GM21723 (cell line): ENCODE data around the gene SEPTIN5.

Source experiments
- ATAC-seq: cut with Tn5 transposase; IDR thresholded peaks from one replicate; pipeline ENCODE4 v1.9.1; 2021; ENCODE audit warnings: mild to moderate bottlenecking, moderate library complexity; ENCODE audit not compliant: unreplicated experiment

The SEPTIN5 gene

DNA sequence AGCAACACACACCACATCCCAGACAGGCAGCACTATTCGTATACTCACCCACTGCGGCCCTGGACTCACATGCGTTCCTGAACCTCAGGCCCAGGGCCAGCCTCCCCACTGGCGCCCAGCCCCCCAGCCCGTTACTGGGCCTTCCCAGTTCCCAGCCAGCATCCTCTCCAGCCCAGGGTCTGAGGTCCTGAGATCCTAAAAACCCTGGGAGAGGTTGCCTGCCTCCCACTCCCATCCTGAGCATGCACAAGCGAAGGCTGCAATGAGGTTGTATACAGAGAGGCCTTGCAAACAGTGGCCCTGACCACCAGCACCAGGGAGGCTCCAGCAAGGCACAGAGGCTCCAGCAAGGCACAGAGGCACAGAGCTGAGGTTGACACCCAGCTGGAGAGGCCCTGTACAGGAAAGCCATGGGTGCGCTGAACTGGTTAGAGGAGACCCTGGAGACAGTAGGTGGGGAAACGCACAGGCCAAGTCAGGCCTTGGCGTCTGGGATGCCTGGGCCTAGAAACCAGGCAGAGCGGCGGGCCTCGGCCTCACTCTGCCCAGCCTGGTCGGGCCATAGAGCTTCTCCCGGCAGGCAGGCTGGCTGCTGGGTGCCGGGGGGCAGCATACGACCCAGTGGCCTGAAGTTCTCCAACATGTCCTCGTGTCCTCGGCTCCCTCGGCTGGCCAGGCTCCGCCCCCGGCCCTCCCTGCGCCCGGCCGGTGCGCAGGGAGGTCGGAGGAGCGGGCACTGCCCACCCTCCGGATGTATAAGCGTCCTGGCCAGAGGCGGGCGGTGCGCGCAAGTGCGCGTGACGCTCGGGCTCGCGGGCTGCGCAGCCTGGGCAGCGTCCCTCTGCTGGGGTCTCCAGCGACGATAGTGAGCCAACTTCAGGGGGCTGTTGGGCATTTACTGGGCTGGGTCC, 43.9 kb downstream of the SEPTIN5 start:
- ATAC-seq, result no peak

DNA sequence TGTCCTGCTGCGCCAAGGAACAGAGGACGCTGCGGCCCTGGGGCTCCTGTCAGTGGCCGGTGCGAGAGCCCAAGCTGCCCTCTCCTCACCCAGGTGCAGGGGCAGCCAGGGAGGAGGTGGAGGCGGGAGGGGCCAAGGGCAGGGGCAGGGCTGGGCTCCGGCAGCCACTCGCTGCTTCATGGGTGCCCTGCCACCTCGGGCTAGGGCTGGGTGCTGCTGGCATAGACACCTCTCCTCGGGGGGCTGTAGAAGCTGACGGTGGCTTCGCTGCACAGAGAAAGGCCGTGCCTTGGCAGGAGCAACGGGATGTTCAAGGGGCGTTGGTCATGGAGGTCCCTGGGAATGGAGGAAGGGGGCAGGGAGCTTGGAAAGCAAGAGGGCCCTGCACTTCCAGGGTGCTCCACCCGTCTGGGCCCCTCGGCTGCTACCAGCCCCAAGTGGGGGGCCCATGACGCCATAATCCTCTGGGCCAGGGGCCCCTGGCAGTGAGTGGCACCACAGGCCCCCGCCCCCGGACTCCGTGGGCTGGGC, 44.7 kb downstream of the SEPTIN5 start:
- no peak for ATAC-seq

DNA sequence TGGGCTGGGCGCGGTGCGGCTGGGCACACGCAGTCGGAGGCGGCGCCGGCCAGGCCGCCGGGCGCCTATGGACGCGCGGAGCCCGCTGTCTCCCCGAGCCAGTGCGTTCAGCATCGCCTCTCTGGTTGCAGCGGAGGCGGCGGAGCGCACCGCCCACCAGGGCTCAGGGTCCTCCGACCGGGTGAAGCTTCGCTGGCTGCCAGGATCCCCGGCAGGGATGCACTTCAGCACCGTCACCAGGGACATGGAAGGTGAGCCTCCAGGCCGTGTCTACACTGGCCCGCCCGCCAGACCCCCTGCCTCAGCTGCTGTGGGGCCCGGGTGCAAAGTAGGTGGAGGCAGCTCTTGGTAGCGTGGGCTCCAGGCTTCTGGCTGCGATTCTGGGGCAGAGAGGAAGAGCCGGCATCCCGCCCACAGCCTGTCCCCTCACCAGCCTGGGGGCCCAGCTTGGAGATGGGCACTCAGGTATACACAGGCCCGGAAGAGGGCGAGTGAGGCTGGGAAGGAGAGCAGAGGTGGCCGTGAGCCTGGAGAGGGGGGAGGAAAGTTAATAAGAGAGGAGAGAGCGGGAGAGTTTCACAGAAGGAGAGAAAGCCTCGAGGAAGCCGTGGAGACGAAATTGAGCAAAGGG, 45.2 kb downstream of the SEPTIN5 start:
- ATAC-seq, result no peak

DNA sequence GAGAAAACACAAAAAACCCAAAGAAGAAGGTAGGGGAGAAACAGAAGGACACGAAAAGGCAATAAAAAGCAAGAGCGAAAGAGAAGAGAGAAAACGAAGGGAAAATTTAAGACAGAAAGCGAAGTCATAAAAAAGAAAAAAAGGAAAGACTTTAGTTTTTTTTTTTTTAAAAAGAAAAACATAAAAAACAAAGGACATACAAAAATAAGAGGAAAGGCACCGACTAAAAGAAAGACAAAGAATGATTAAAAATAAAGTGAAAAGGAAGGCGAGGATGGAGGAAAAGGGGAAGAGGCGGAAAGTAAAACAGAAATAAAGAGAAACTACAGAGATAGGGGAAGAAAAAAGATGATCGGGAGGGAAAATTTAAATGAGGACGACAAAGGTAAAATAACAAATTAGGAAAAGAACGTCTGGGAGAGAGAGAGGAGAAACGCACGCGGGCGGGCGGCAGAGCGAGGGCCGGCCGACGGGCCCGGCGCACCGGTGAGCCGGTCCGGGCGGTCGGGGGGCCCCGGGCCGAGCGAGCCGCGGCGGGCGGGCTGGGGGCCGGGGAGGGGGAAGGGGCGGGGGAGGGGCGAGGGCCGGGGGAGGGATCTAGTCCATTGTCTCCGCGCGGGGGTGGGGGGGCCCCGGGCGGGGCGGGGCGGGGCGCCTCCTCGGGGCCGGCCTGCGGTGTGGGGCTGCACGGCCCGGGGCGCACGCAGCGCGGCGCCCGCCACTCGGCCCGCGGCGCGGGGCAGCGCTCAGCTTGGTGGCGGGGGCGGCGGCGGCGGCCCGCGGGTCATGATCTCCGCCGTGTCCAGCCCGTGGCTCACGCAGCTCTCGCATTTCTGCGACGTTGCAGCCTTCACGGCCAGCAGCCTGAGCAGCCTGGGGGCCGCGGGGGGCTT, 46.0 kb downstream of the SEPTIN5 start, which contains the start of gene TBX1:
Gene TBX1, plus strand, starts transcription at position 721 of the 893 bp plus-strand sequence. Its CDS starts 66 bp downstream, at position 787.
- ATAC-seq, result no peak

DNA sequence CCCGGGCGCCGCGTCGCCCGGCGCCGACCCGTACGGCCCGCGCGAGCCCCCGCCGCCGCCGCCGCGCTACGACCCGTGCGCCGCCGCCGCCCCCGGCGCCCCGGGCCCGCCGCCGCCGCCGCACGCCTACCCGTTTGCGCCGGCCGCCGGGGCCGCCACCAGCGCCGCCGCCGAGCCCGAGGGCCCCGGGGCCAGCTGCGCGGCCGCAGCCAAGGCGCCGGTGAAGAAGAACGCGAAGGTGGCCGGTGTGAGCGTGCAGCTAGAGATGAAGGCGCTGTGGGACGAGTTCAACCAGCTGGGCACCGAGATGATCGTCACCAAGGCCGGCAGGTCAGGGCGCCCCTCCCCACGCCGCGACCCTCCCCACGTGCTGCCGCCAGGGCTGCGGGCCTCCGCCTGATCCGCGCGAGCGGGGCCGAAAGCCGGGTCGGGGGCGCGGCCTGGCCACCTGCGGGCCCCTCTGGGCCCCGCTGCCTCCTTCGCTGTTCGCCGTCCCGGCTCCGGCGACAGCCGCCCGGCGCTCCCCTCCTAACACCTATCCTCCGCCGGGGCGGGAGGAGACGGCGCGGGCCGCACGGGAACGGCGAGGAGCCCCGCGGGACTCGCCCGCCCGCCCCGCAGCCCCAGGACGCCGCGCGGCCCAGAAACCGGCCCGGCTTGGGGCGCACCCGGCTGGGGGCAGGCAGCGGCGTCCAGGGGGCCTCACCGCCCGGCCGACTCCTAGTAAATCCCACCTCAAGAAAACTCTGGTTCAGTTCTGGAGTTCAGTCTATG, 46.8 kb downstream of the SEPTIN5 start:
- ATAC-seq, result no peak

DNA sequence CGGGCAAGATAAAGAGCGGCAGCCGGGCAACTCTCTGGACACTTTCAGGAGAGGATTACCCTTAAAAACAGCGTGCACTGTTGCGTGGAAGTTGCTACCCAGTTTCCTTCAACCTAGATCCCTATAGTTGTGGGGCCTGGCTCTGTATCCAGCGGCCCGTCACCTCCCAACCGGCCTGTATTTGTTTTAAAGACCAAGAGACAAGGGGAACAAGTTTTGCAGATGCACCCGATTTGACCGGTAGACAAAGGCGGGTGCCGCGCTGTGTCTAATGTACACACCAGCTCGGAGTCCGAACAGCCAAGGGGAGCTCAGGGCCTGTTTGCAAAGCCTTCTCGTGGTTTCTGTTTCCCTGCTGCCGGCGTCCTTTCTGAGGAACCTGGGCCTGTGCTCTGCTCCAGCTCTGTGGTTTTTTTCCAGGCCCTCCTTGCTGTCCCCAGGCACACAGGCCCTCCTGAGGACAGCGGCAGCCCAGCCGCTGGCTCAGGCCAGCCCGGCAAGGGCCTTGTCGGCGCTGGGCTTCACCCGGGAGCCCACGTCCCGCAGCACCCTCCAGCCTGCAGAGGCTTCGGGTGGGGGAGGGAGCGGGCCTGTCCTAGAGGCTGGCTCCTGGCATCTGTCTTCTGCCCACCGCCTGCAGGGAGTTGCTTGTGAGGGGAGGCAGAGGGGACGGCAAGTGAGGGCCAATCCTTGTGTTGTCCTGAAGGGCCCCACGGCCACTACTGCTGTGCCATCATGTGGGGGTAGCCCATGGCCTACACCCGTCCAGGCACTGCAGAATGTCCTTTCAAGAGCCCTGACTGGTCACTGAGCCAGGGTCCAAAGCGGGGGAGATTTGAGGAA, 47.6 kb downstream of the SEPTIN5 start:
- ATAC-seq, result no peak

DNA sequence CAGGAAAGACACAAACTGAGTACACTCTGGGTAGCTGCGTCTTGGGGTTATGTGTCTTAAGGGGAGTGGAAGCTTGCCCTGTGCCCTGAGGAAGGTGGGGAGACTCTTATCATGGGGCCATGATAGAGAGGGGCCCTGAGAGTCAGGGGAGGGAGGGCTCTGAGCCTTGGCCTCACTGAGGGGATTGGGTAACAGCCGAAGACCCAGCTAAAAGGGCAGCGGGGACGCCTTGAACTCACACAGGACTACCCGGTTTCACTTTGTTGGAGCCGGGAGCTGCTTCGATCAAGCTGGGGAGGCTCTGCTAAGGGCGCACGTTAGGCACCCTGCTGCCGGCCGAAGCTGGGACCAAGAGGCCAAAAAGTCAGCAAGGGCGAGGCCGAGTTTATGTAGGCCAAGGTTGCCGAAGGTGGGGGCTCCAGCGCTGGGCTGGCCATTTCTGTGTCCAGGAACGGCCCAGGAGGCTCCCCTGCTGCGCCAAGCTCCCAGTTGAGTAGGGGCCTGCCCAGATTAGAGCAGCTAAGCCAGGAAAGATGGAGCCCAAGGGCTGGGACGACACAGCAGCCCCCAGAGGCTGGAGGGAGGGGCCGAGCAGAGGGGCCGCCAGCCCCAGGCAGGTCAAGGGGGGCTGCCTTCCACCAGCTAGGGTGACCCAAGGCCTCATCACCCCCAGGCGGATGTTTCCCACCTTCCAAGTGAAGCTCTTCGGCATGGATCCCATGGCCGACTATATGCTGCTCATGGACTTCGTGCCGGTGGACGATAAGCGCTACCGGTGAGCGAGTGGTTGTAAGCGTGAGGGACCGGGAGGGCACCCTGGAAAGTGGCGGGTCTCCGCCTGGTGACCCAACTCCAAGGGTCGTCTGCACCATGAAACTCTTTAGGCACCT, 48.5 kb downstream of the SEPTIN5 start:
- no peak for ATAC-seq

DNA sequence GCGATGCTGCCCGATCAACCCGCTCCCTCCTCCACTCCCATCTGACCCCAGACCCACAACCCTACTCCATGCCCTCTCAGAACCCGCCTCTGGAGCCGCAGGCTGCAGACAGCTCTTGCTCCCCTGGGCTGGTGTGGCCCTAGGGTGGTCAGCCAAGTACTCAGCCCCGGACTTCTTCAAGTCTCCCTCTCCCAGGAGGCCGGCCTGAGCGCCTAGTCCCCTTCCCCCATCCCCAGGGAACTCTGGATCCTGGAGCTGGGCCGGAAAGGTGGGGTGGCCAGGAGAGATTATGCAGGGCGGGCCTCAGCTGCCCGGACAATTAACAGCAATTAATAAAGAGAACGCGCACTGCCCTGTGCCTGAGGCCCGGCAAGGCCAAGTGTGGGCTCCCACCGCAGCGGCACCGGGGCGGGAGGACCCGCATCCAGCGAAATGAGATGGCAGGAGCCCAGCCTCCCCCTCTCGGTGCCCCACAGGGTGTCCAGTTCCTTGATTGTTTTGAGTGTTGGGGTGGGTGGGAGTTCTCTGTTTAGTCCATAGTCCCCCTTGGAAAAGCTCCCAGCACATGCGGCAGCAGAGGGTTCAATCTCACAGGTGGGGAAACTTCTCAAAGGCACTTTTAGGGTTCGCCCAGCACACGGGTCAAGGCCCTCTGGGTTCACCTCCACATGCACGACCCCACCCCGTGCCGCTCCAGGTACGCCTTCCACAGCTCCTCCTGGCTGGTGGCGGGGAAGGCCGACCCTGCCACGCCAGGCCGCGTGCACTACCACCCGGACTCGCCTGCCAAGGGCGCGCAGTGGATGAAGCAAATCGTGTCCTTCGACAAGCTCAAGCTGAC, 49.4 kb downstream of the SEPTIN5 start:
- ATAC-seq, result no peak

DNA sequence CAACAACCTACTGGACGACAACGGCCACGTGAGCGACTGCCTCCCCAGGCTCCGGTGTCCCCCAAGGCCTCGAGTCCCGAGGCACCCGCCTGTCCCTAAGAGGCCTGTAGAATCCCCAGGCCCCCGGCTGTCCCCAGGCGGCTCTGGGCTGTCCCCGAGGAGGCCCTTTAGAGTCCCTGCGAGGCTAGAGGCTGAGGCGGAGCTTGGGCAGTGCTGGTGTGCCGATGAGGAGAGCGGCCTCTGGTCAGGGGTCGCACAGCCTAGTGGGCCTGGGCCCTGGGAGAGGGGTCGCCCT, 49.9 kb downstream of the SEPTIN5 start:
- ATAC-seq, result no peak

DNA sequence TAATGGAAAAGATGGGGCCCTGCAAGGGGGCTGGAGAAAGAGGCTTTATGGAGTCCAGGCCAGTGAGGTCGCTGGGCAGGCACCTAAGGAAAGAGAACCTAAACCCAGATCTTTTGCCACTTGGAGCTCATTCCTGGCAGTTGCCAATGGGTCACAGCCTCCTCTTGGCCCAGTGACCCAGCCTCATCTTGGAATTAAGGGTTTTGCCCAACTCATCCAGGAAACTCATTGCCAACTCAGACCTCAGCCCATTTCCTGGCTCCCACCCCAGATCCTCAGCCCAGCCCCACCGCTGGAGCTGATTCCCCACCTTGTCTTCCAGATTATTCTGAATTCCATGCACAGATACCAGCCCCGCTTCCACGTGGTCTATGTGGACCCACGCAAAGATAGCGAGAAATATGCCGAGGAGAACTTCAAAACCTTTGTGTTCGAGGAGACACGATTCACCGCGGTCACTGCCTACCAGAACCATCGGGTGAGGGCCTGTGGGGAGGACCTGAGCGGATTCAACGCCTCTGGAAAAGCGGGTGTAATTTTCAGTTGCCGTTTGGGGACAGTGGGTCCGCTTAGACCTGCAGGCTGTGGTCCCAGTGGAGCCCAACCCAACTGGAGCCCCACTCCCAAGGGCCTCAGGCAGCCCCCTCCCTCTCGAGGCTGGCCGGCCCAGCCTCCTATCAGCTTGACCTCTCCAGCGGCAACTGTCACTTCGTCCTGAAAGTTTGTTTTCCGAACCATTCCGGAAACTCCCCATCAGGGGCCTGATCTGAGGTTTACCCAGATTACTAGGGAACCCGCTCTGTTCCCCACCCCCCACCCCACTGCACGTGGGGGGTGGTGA, 50.6 kb downstream of the SEPTIN5 start:
- ATAC-seq, result no peak

DNA sequence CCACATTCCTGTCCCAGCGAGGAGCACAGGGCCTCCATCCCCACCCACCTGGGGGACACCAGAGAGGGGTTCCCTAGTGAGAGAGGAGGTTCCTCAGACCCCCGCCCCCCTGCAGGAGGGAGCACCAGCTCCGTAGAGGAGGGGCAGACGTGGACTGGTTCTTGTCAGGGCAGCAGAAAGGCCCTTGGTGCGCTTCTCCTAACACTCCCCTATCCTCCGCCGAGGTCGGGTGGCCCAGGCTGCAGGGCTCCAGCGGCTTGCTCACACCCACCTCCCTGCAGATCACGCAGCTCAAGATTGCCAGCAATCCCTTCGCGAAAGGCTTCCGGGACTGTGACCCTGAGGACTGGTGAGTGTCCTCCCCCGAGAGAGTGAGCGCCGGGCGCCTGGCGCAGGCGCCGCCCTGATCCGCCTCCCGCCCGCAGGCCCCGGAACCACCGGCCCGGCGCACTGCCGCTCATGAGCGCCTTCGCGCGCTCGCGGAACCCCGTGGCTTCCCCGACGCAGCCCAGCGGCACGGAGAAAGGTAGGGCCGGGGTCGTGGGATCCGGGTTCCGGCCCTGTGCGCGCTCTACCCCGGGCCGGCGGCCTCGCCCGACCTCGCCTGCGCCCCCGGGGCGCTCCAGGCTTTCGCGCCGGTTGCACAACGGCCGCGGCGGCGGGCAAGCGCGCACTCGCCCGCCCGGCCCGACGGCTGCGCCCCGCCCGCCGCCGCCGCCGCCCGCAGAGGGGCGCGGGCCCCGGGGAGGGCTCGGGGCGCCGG, 51.4 kb downstream of the SEPTIN5 start:
- no peak for ATAC-seq

DNA sequence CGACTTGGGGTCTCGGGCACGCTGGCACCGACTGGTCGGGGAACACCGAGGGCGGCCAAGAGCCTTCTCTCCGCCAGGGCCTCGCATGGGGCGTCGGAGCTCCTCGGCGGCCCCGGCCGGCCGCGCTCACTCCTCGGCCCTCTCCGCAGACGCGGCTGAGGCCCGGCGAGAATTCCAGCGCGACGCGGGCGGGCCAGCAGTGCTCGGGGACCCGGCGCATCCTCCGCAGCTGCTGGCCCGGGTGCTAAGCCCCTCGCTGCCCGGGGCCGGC, 51.9 kb downstream of the SEPTIN5 start:
- no peak for ATAC-seq

DNA sequence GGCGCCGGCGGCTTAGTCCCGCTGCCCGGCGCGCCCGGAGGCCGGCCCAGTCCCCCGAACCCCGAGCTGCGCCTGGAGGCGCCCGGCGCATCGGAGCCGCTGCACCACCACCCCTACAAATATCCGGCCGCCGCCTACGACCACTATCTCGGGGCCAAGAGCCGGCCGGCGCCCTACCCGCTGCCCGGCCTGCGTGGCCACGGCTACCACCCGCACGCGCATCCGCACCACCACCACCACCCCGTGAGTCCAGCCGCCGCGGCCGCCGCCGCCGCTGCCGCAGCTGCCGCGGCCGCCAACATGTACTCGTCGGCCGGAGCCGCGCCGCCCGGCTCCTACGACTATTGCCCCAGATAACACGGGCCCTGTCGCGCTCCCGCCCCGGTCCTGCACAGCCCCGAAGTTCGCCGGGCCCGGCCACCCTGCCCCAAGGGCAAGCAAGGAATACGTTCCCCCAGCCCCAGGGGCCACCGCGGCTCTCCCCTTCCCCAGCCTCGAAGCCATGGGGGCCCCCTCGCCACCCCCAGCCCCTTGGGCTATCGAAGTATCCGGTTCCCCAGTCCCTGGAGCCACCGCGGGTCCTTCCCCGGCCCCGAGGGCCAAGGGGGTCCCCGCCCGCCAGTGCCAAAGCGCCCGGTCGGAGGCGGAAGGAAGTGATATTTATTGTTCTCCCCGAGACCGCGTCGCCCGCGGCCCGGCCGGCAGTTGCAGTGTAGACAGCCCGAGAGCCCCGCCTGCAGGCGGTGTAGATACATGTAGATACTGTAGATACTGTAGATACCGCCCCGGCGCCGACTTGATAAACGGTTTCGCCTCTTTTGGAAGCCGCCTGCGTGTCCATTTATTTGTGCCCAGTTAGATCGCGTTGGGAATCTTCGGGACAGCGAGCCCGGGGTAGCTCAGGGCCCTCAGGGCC, 52.5 kb downstream of the SEPTIN5 start:
- ATAC-seq, result no peak

DNA sequence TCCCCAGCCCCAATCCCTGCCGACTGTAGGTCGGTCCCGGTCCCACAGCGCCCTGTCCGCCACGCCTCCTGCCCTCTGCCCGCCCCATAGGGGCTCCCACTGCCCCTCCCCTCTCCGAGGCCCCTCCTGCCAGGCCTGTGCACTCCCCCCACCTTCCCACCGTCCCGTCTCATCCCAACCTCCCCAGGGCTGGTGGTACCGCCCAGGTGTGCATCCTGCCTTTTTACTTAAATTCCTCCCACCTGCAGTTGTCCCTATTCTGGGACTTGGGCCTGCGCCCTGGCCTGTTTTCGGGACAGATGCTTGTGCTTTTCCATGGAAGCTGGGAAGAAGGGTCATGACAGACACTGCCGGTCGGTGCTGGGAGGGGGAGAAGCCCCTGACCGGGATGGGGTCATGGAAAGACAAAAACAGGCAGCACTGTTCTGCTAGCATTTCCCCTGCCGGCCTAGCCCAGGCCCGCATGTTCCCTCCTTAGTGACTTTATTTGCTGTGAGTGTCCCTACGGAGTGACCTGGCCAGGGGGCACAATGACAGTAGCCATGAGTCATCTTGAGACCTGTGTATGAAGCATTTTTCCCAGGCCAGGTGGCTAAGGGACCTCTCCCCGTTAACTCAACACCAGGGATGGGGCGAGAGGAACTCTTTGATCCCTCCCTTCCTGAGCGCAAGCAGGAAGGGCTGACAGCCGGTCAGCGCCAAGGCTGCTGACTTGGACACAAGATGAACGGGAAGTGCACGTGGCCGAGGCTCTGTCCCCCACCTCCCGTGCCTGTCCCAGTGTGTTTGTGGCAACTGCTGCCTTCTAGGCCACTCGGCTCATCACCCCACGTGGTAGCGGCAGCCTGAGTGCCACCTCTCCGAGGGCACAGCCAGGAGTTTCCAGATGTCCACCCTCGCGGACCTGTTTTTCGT, 53.4 kb downstream of the SEPTIN5 start:
- ATAC-seq, result no peak
